GM12878 (cell line): Measurements from ENCODE around the gene MRPL38. TPM values are rescaled to one million over a fixed set of nuclear protein-coding genes. Genes with fewer than 3 reads are reported as not detected.

Experiments
- ATAC-seq: fragments of 200-7000 bp; cut with Tn5 transposase; 3 replicates; pipeline ENCODE4 v1.9.1; 2020; ENCODE audit warnings: mild to moderate bottlenecking, moderate library complexity
- BruUV-seq: library from RNA; stranded (reverse); fragments of 400-500 nt; replicated peaks from 2 replicates; lab custom pipeline; 2021; lab: Mats Ljungman, UMichigan
- CTCF ChIA-PET: fragments of 300-600 bp; sonication (Branson Sonifier 250); formaldehyde crosslinking; extraction: SDS; loops from one replicate; lab custom pipeline; 2021; ENCODE audit warnings: inconsistent platforms; lab: Yijun Ruan, JAX
- POLR2A ChIA-PET: fragments of 350-600 bp; formaldehyde crosslinking; extraction: SDS; loops from one replicate; lab custom pipeline; 2021; ENCODE audit warnings: inconsistent platforms; lab: Charles Lee
- RAD21 ChIA-PET: fragments of 300-600 bp; sonication (Branson Sonifier 250); formaldehyde crosslinking; loops from one replicate; lab custom pipeline; 2023; ENCODE audit warnings: antibody characterized with exemption; ENCODE audit not compliant: unreplicated experiment; lab: Charles Lee
- SMC1A ChIA-PET: fragments of 300-600 bp; sonication (Branson Sonifier 250); formaldehyde crosslinking; loops from one replicate; lab custom pipeline; 2023; ENCODE audit not compliant: unreplicated experiment, uncharacterized antibody; lab: Charles Lee
- DNase-seq: peaks from one replicate; pipeline ENCODE4 v3.0.0-alpha.2; 2011; ENCODE audit warnings: low read depth, low spot score
- FAIRE-seq: peaks from 3 replicates; lab custom pipeline; 2011; peaks lifted over from hg19 to GRCh38; lab: Jason Lieb, UNC
- H2AFZ ChIP-seq: 2 replicates; pipeline ENCODE4 v1.6.0; 2011; ENCODE audit warnings: low read depth, low read length, control low read depth; ENCODE audit not compliant: control insufficient read depth
- H3K27ac ChIP-seq: 2 replicates; pipeline ENCODE4 v1.5.1; 2011; ENCODE audit warnings: control low read depth; ENCODE audit not compliant: control insufficient read depth, insufficient read depth
- H3K27me3 ChIP-seq, 2 experiments: replicated peaks in 1 of 2; 2 replicates each; pipeline versions ENCODE4 v1.6.0 to v1.6.1; 2011; ENCODE audit warnings: low read length in 1 of 2; ENCODE audit not compliant: control insufficient read depth in 2 of 2, insufficient read depth in 2 of 2
- H3K36me3 ChIP-seq, 2 experiments: 2 replicates each; pipeline ENCODE4 v1.5.1; 2011; ENCODE audit warnings: low read length in 1 of 2; ENCODE audit not compliant: control insufficient read depth in 2 of 2, insufficient read depth in 2 of 2
- H3K4me1 ChIP-seq: 2 replicates; pipeline ENCODE4 v1.6.1; 2011; ENCODE audit warnings: mild to moderate bottlenecking, low read length, moderate library complexity, mixed read lengths; ENCODE audit not compliant: control insufficient read depth, insufficient read depth
- H3K4me2 ChIP-seq: 2 replicates; pipeline ENCODE4 v1.6.0; 2011; ENCODE audit warnings: control low read depth; ENCODE audit not compliant: control insufficient read depth, insufficient read depth
- H3K4me3 ChIP-seq: fragments of 200-600 bp; sonication (generic); 2 replicates; pipeline ENCODE4 v1.5.1; 2016
- H3K79me2 ChIP-seq: 2 replicates; pipeline ENCODE4 v1.6.0; 2011; ENCODE audit warnings: low read length; ENCODE audit not compliant: control insufficient read depth, insufficient read depth
- H3K9ac ChIP-seq: 2 replicates; pipeline ENCODE4 v1.8.0; 2011; ENCODE audit warnings: low read length, control low read depth, mixed read lengths; ENCODE audit not compliant: control insufficient read depth, insufficient read depth
- H3K9me3 ChIP-seq: replicated peaks from 3 replicates; pipeline ENCODE4 v1.5.1; 2011; ENCODE audit warnings: mild to moderate bottlenecking, low read length; ENCODE audit not compliant: control insufficient read depth, insufficient read depth
- H4K20me1 ChIP-seq: 2 replicates; pipeline ENCODE4 v1.6.0; 2011; ENCODE audit not compliant: control insufficient read depth, insufficient read depth
- BCLAF1 ChIP-seq: fragments of 450-650 bp; IDR thresholded peaks from 2 replicates; pipeline ENCODE4 v1.6.1; 2017; ENCODE audit warnings: antibody characterized with exemption, mild to moderate bottlenecking, moderate library complexity
- CBX3 ChIP-seq: fragments of 200-600 bp; sonication (generic); IDR thresholded peaks from 2 replicates; pipeline ENCODE4 v1.6.1; 2016; ENCODE audit warnings: low read depth, borderline replicate concordance
- E4F1 ChIP-seq: fragments of 450-650 bp; IDR thresholded peaks from 2 replicates; pipeline ENCODE4 v1.6.1; 2018; ENCODE audit warnings: borderline replicate concordance, mild to moderate bottlenecking; ENCODE audit not compliant: partially characterized antibody
- FOS ChIP-seq: IDR thresholded peaks from 3 replicates; pipeline ENCODE4 v1.6.1; 2011; ENCODE audit warnings: borderline replicate concordance; ENCODE audit not compliant: insufficient read length; ENCODE audit errors: extremely low read depth
- KDM1A ChIP-seq: fragments of 200-600 bp; sonication (generic); IDR thresholded peaks from 2 replicates; pipeline ENCODE4 v1.6.1; 2016; ENCODE audit warnings: borderline replicate concordance
- KLF5 ChIP-seq: fragments of 450-650 bp; IDR thresholded peaks from 2 replicates; pipeline ENCODE4 v1.6.1; 2014; ENCODE audit warnings: mild to moderate bottlenecking; ENCODE audit not compliant: partially characterized antibody
- NRF1 ChIP-seq: conservative IDR thresholded peaks from 2 replicates; pipeline ENCODE4 v1.6.1; 2011; ENCODE audit warnings: mild to moderate bottlenecking, low read depth, low read length, improper control_type of control experiment
- SUPT20H ChIP-seq: IDR thresholded peaks from 2 replicates; pipeline ENCODE4 v1.6.1; 2011; ENCODE audit warnings: low read depth, mild to moderate bottlenecking, low read length, moderate library complexity, borderline replicate concordance; ENCODE audit not compliant: control insufficient read depth
- WGBS: methylation state at CpG from one replicate; pipeline ENCODE4 v1.1.6; 2016; ENCODE audit warnings: low lambda C conversion rate; ENCODE audit not compliant: insufficient replicate concordance, insufficient coverage; ENCODE audit errors: missing lambda C conversion rate; 5-methylcytosine and 5-hydroxymethylcytosine counted together
- in situ Hi-C: fragments of 300-500 bp; cut with MboI; formaldehyde crosslinking; loops from 9 replicates; pipeline ENCODE4 v1.14.3; 2018; ENCODE audit warnings: mixed read lengths
- intact Hi-C: fragments of 100-400 bp; cut with micrococcal nuclease; formaldehyde crosslinking; loops from one replicate; pipeline ENCODE4 v1.14.2; 2022; ENCODE audit not compliant: unreplicated experiment
- polyA plus RNA-seq, 11 experiments: library from polyadenylated mRNA; depleted of rRNA in 4 of 11; unstranded in 6 of 11; stranded (reverse) in 5 of 11; fragments of >200 nt; fragmentation: Nextera tagmentation in 4 of 11; fragmentation: Illumina TruSeq in 1 of 11; extraction: Ambion mirVana in 4 of 11; extraction: Trizol in 1 of 11; gene quantifications; 1 replicate in 1 of 11; 2 replicates in 10 of 11; pipeline versions ENCODE4 v1.2.1 to v1.2.3, GENCODE V29; 2011 to 2016; ENCODE audit warnings: inconsistent platforms in 2 of 11, missing spikeins in 2 of 11, low read depth in 1 of 11
- total RNA-seq, 4 experiments: library from RNA; depleted of rRNA in 3 of 4; stranded (reverse); fragments of >200 nt in 3 of 4; fragmentation: Illumina TruSeq in 1 of 4; extraction: Trizol in 1 of 4; gene quantifications; 2 replicates each; pipeline versions ENCODE4 v1.2.1 to v1.2.3, GENCODE V29; 2013 to 2021

MRPL38 gene
- total and polyA plus RNA-seq, 10 of the 15 experiments (the other 5 are each of a cell fraction or from before 2014, with no cell fraction given): 6.6 to 205 (median 53.1) TPM

GRCh38 chr17:75945211-75945610 lies 40.5 kb upstream of the MRPL38 start:
- BruUV-seq: no TSS peak
- ATAC-seq (no peak), FAIRE-seq (no peak), DNase-seq (no peak)
- 72% methylated on average over 2 of the region's 2 CpGs for WGBS
- ChIA-PET CTCF (no interaction called here), SMC1A (no interaction called here), RAD21 (no interaction called here), POLR2A (no interaction called here)
- no peaks in the 10 kb centered on the region for H3K79me2 ChIP-seq
- H3K4me3 ChIP-seq: no peak overlapping the region
- intact Hi-C loops: no loop called here
- H3K27me3 ChIP-seq: no peaks in the 10 kb centered on the region
- no peak overlapping the region for H3K9ac ChIP-seq
- in situ Hi-C loops: no loop called here
- no peak overlapping the region for H3K27ac ChIP-seq
- H3K4me1 ChIP-seq: no peaks in the 10 kb centered on the region
- peaks cover 0 to 7% of the 10 kb centered on the region in 2 experiments for H3K36me3 ChIP-seq
- H3K4me2 ChIP-seq: no peak overlapping the region
- H2AFZ ChIP-seq: no peak overlapping the region
- H4K20me1 ChIP-seq: no peaks in the 10 kb centered on the region
- TF ChIP-seq SUPT20H: no peak
- no peak for TF ChIP-seq CBX3
- TF ChIP-seq KDM1A: no peak
- no peak for TF ChIP-seq BCLAF1
- TF ChIP-seq FOS: no peak
- TF ChIP-seq KLF5: no peak
- no peak for TF ChIP-seq NRF1
- no peak for TF ChIP-seq E4F1
- no peaks in the 10 kb centered on the region for H3K9me3 ChIP-seq
